ENCODE measurements around the gene ADGRE3.
A peak's percentile ranks its signal among the peaks of the same experiment; 100 is the strongest.

Gene ADGRE3

GRCh38 chr19:14674764-14675163 lies at the start of gene ADGRE3:
Gene ADGRE3, minus strand, starts transcription at chr19:14674844. Its CDS starts 74 bp downstream, at chr19:14674770.
- no peak for DNase-seq (ENCODE audit: extremely low read depth in 1 of 2, low read depth in 1 of 2)

DNA sequence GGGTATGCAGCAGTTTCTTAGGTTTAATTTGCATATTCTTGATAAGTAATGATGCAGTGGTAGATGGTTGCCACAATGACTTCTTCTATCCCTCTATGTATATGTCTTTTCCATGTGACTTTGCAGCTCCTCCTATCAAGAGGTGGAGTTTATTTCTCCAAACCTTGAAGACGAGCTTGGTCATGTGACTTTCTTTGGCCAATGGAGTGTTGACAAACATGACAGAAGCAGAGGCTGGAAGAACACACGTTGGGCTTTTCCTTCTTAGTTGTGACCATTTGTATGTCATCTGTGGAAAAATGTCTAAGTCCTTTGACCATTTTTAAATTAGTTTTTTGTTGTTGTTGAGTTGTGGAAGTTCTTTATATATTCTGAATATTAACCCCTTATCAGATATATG lies 47.5 kb upstream of the ADGRE3 start:
- DNase-seq (ENCODE audit: extremely low read depth in 1 of 2, low read depth in 1 of 2), result no peak

DNA sequence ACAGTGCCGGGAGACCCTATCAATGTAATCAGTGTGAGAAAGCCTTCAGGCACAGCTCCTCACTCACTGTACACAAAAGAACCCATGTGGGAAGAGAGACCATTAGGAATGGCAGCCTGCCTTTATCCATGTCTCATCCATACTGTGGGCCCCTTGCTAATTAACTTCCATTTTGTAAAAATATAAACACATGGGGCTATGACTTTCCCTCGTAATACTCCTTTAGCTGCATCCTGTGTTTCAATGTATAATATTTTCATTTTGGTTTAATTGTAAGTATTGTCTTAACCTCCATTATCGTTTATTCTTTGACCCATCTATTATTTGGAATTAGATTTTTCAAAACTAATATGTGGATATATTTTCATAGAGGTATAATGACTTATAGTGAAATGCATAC lies 44.5 kb upstream of the ADGRE3 start:
- DNase-seq (ENCODE audit: extremely low read depth in 1 of 2, low read depth in 1 of 2), result no peak

DNA sequence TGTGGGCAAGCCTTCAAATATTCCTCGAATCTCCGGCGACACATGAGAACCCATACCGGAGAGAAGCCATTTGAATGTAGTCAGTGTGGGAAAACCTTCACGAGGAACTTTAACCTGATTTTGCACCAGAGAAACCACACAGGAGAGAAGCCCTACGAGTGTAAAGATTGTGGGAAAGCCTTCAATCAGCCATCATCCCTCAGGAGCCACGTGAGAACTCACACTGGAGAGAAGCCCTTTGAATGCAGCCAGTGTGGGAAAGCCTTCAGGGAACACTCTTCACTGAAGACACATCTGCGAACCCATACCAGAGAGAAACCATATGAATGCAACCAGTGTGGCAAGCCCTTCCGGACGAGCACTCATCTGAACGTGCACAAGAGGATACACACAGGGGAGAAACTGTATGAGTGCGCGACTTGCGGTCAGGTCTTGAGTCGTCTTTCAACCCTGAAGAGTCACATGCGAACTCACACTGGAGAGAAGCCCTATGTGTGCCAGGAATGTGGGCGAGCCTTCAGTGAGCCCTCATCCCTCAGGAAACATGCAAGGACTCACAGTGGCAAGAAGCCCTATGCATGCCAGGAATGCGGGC lies 44.0 kb upstream of the ADGRE3 start:
- DNase-seq (ENCODE audit: extremely low read depth in 1 of 2, low read depth in 1 of 2), result no peak

GRCh38 chr19:14715841-14716240 lies 41.2 kb upstream of the ADGRE3 start:
- no peak for DNase-seq (ENCODE audit: extremely low read depth in 1 of 2, low read depth in 1 of 2)

GRCh38 chr19:14704450-14704849 lies 29.8 kb upstream of the ADGRE3 start:
- DNase-seq (ENCODE audit: extremely low read depth in 1 of 2, low read depth in 1 of 2), result no peak

DNA sequence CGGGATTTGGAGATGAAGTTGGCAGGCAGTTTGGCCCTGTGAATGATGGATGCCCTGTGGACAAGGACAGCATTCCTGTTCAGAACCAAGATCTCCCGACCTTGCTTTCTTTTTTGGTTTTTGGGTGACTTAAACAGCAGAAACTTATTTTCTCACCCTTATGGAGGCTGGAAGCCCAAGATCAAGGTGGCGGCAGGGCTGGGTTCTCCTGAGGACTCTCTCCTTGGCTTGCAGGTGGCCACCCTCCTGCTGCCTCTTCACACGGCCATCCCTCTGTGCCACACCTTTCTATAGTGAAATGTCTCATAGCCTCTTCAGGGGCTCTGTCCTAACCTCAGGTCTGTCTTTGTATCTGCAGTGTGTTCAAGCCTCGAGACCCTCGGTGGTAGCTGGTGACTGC lies 29.2 kb upstream of the ADGRE3 start:
- DNase-seq (ENCODE audit: extremely low read depth in 1 of 2, low read depth in 1 of 2), result no peak

GRCh38 chr19:14700711-14701375 lies 26.2 kb upstream of the ADGRE3 start:
- no peak for DNase-seq (ENCODE audit: extremely low read depth in 1 of 2, low read depth in 1 of 2)

GRCh38 chr19:14699641-14700040 lies 25.0 kb upstream of the ADGRE3 start:
- DNase-seq (ENCODE audit: extremely low read depth in 1 of 2, low read depth in 1 of 2), result no peak

DNA sequence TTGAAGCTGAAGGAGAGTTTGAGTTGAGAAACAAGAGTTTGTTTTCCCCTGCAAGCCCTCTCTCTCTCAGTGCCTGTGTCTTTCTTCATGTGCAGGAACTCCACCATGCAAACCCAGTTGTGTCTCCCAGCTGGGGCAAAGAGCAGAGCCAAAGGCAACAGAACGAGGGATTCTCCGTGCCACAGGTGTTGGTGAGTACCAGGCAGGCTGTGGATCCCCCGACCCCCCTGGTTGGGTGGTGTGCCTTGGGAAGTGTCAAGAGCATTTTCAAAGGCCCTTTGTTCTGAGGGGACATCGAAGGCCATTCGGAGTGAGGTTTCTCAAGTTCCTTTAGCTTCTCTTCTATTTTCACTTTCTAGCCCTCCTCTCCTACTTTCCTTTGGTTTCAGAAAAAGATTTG lies 20.8 kb upstream of the ADGRE3 start:
- DNase-seq (ENCODE audit: extremely low read depth in 1 of 2, low read depth in 1 of 2), result no peak

DNA sequence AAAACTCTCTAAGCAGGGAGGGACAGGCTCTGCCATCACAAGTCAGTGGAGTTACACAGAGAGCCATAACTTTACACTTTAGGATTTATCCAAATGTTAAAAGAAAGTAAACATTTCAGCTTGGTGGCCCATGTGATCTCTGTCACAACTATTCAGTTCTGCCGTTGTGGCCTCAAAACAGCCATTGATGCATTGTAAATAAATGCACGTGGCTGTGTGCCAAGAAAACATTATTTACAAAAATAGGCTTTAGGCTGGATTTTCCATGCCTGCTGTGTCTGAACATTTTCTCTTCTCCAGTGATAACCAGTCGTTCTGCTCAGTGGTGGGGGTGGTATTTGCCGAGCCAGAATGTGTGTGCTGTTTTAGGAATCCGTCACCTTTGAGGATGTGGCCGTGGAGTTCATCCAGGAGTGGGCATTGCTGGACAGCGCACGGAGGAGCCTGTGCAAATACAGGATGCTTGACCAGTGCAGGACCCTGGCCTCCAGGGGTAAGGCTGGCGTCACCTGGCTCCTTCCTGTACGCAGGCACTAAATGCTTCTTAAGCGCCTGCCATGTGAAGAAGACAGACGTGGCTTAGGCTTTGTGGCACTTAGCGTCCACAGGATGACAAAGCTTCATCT lies 20.1 kb upstream of the ADGRE3 start:
- no peak for DNase-seq (ENCODE audit: extremely low read depth in 1 of 2, low read depth in 1 of 2)

GRCh38 chr19:14689598-14690503 lies 15.2 kb upstream of the ADGRE3 start, which contains the start of gene ZNF333:
Gene ZNF333, plus strand, starts transcription at chr19:14690048. Its CDS starts 3,444 bp downstream, at chr19:14693492.
- DNase-seq (ENCODE audit: extremely low read depth in 1 of 2, low read depth in 1 of 2), result peak; percentile 91 to 99

DNA sequence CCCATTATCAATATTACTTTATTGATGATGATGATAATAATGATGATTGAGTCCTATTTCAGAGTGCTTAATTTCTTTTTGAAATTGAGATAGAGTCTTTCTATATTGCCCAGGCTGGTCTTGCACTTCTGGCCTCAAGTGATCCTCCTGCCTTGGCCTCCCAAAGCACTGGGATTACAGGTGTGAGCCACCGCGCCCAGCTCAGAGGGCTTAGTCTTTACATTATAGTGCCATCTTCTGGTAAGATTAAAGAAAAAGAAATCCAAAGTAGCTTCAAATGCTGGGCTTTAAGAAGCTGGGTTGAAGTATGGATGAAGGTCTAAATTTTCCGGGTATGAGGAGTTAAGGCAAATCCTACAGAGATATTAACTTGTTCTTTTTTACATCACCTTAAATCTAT lies 11.8 kb upstream of the ADGRE3 start:
- no peak for DNase-seq (ENCODE audit: extremely low read depth in 1 of 2, low read depth in 1 of 2)

- DNase-seq (ENCODE audit: extremely low read depth in 1 of 2, low read depth in 1 of 2), result no peak
Observed at GRCh38 chr19:14683439-14683838, 8.8 kb upstream of the ADGRE3 start.

GRCh38 chr19:14682084-14682483 lies 7.4 kb upstream of the ADGRE3 start:
- no peak for DNase-seq (ENCODE audit: extremely low read depth in 1 of 2, low read depth in 1 of 2)

DNA sequence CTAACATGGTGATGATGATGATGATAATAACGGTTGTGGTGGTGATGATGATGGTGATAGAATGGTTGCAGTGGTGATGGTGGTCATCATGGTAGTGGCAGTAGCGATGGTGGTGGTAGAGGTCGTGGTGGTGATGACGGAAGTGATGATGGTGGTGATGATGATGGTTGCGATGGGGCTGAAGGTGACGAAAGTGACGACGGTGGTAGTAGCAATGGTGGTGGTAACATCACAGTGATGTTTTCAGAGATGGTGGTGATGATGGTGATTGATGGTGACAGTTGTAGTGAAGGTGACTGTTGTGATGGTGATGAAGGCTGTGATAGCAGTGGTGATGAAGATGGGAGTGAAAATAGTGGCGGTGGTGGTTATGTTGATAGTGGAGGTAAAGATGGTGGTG lies 3.6 kb upstream of the ADGRE3 start:
- DNase-seq (ENCODE audit: extremely low read depth in 1 of 2, low read depth in 1 of 2), result no peak

DNA sequence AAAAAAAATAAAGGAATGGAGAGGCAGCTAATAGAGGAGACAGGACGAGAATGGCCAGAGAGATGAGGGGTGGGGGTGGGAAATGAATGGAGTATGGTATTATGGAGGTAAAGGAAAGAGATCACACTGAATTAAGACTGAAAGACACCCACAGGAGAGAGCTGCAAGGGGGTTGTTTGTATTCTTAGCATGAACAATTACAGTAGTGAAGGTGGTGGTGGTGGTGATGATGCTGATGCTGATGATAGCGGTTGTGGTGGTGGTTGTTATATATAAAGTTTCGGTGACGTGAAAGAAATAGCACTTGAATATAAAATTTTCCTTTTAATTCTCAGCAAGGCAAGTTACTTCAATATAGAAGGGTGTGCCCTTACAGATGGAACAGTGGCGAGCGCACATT lies 2.8 kb upstream of the ADGRE3 start:
- peak in 1 of 2 donors; percentile 32 for DNase-seq (ENCODE audit: extremely low read depth in 1 of 2, low read depth in 1 of 2)

DNA sequence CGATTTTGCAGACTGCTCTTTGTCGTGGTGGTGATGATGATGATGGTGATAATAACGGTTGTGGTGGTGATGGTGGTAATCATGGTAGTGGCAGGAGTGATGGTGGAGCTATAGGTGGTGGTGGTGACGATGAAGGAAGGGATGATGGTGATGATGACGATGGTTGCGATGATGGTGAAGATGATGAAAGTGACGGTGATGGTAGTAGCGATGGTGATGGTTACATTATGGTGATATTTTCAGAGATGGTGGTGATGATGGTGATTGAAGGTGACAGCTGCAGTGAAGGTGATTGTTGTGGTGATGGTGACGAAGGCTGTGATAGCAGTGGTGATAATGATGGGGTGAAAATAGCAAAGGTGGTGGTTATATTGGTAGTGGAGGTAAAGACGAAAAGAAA lies 2.1 kb upstream of the ADGRE3 start:
- no peak for DNase-seq (ENCODE audit: extremely low read depth in 1 of 2, low read depth in 1 of 2)

DNA sequence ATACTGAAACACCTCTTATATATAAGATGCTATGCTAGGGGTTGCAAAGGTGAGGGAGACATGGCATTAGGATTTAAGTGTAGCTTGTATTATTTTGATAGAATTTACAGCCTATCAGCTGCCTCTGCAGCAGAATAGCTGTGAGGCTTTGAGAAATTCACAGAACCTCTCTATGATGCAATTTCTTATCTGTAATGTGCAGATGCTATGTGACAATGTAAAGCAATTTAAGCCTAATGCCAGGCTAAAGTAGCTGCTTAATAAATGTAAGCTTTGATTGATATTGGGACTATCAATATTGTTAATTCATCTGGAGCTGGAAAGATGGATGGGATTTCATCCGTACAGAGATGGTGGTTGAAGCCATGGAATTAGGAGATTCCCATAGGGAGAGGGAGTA lies 1.6 kb downstream of the ADGRE3 start:
- no peak for DNase-seq (ENCODE audit: extremely low read depth in 1 of 2, low read depth in 1 of 2)

DNA sequence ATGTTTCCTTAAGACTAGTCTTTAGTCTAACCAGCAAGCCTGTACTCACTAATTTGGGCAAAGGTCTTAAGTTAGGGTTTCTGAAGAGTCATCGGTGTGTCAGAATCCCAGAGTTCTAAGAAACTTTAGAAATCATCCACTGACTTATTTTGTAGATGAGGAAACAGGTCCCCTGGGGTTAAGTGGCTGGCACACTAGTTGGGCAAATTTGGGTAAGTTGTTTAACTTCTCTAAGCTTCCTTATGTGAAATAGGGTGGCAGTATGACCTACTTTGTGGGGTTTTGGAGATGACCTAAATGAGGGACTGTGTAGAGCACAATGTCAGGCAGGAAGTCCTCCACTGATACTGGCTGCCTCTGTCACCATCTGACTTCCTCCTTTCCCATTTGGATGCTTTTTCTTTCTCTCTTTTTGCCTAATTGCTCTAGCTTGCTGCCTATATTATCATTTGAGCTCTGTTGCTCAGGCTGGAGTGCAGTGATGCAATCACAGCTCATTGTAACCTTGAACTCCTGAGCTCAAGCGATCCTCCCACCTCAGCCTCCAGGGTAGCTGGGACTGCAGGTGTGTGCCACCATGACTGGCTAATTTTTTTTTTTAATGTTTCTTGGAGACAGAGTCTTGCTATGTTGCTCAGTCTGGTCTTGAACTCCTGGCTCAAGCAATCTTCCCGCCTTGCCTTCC lies 2.3 kb downstream of the ADGRE3 start:
- no peak for DNase-seq (ENCODE audit: extremely low read depth in 1 of 2, low read depth in 1 of 2)

DNA sequence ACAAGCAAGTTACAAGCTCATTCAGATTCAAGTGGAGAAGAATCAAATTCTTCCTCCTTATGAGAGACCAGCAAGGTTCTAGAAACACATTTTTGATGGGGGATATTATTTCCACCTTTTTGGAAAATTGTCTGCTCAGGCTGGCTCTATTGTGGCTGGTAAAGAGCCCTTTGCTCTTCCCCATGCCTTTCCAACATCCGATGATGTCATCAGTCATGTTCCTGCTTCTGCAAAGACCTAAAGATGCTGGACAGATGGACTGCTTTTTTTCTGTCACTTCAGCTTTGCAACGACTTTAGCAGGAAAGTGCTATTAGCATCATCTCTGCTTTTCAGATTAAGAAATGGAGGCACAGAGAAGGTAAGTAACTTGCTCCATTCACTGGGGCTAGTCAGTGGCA lies 4.2 kb downstream of the ADGRE3 start:
- DNase-seq (ENCODE audit: extremely low read depth in 1 of 2, low read depth in 1 of 2), result no peak
